Upper lobe of left lung (tissue), 6 donors: ENCODE measurements around the gene SLC4A4. TPM values are rescaled to one million over a fixed set of nuclear protein-coding genes. Genes with fewer than 3 reads are reported as not detected.

Experiments used
- ATAC-seq, 2 donors: fragments of 200-7000 bp; cut with Tn5 transposase; one replicate each; pipeline ENCODE4 v1.9.1; 2022; ENCODE audit warnings: mild to moderate bottlenecking in 2 of 2, moderate library complexity in 2 of 2; ENCODE audit not compliant: low FRiP score in 2 of 2
- DNase-seq, 2 donors: peaks; one replicate each; pipeline ENCODE4 v3.0.0-alpha.2; 2019 to 2020
- H3K27ac ChIP-seq, 4 donors: fragments of 200-600 bp; sonication (generic); one replicate each; pipeline ENCODE4 v1.5.1; 2016 to 2019
- H3K27me3 ChIP-seq, 4 donors: fragments of 200-600 bp; sonication (generic); one replicate each; pipeline ENCODE4 v1.5.1; 2017 to 2019
- H3K36me3 ChIP-seq, 4 donors: fragments of 200-600 bp; sonication (generic); one replicate each; pipeline ENCODE4 v1.5.1; 2016 to 2019
- H3K4me1 ChIP-seq, 4 donors: fragments of 200-600 bp; sonication (generic); one replicate each; pipeline ENCODE4 v1.5.1; 2018 to 2019
- H3K4me3 ChIP-seq, 4 donors: fragments of 200-600 bp; sonication (generic); one replicate each; pipeline ENCODE4 v1.5.1; 2017 to 2019; ENCODE audit warnings: mild to moderate bottlenecking in 2 of 4, moderate library complexity in 1 of 4
- H3K9me3 ChIP-seq, 4 donors: fragments of 200-600 bp; sonication (generic); one replicate each; pipeline ENCODE4 v1.5.1; 2018 to 2019
- EP300 ChIP-seq, 4 donors: sonication (generic); formaldehyde crosslinking; IDR thresholded peaks; one replicate each; pipeline ENCODE4 v1.5.1; 2017; ENCODE audit warnings: antibody characterized with exemption in 4 of 4, control low read depth in 2 of 4
- POLR2A ChIP-seq, 4 donors: fragments of 450-650 bp; IDR thresholded peaks; one replicate each; pipeline ENCODE4 v1.5.1; 2016 to 2017; ENCODE audit warnings: antibody characterized with exemption in 4 of 4, mild to moderate bottlenecking in 2 of 4
- POLR2AphosphoS5 ChIP-seq, 2 donors: sonication (generic); formaldehyde crosslinking; IDR thresholded peaks; one replicate each; pipeline ENCODE4 v1.5.1; 2017; ENCODE audit warnings: antibody characterized with exemption in 2 of 2
- WGBS, 2 donors: methylation state at CpG; one replicate each; pipeline ENCODE4 v1.1.5; 2017 to 2018; 5-methylcytosine and 5-hydroxymethylcytosine counted together
- total RNA-seq, 6 donors: library from RNA; depleted of rRNA in 4 of 6; stranded (reverse); fragments of >200 nt in 4 of 6; gene quantifications; one replicate each; pipeline versions ENCODE4 v1.1.0 to v1.2.1, GENCODE V29; 2016 to 2021
- TF ChIP-seq, protein P1 (sequence below), 6 experiments: fragments of 450-650 bp in 4 of 6; fragments of 200-600 bp in 2 of 6; sonication (generic) in 2 of 6; IDR thresholded peaks; one replicate each; pipeline ENCODE4 v1.5.1; 2016 to 2019; ENCODE audit warnings: antibody characterized with exemption in 6 of 6
- donor health status: DM: no; HTN: no; CAD: no; lungs with moderate emphysema.
- donor health status: DM: no; HTN: yes; CAD: no; lungs with severe emphysema.

The SLC4A4 gene
- total RNA-seq, 6 donors from 2014 or later: 9.2 to 31.4 (median 21.1) TPM

DNA sequence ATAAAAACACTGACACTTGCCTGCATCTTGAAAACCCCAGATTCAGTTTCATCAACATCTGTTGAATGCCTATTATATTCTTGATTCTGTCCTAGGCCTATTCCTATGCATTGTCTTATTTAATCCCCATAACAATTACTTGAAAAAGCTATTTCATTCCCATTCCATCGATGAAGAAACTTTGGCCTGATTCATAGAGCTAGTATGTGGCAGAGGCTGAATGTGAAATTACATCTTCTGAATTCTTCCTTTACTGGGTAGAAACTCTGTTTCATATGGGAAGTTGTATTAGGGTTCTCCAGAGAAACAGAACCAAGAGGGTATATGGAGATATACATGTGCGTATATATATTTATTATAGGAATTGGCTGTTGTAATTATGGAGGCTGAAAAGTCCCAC, 35.0 kb upstream of the SLC4A4 start:
- H3K36me3 ChIP-seq: no peaks in the 10 kb centered on the region
- no peaks in the 10 kb centered on the region for H3K27me3 ChIP-seq
- WGBS, 2 donors: 92 to 95% methylated on average over 2 of the region's 2 CpGs

DNA sequence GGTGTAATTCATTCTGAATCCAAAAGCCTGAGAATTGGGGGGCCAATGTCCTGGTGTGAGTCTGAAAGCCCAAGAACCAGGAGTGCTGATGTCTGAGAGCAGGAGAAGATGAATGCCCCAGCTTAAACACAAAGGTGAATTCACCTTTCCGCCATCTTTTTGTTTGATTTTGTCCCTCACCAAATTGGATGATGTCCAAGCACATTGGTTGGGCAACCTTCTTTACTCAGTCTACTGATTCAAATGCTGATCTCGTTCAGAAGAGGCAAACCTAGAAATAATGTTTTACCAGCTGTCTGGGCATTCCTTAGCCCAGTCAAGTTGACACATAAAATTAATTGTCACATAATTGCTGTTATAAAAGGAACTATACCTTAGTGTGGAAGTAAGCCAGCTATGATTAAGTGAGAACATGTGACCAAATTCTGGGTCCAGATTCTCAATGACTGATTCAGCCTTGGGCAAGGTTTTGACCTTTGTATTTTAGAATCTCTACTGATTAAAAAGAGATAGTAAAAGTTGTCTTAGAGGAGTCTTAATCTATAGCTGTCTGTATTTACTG, 34.5 kb upstream of the SLC4A4 start:
- peaks cover 0 to 7% (median 0%) of the 10 kb centered on the region in 4 donors for H3K4me1 ChIP-seq
- TF ChIP-seq, protein P1, sequence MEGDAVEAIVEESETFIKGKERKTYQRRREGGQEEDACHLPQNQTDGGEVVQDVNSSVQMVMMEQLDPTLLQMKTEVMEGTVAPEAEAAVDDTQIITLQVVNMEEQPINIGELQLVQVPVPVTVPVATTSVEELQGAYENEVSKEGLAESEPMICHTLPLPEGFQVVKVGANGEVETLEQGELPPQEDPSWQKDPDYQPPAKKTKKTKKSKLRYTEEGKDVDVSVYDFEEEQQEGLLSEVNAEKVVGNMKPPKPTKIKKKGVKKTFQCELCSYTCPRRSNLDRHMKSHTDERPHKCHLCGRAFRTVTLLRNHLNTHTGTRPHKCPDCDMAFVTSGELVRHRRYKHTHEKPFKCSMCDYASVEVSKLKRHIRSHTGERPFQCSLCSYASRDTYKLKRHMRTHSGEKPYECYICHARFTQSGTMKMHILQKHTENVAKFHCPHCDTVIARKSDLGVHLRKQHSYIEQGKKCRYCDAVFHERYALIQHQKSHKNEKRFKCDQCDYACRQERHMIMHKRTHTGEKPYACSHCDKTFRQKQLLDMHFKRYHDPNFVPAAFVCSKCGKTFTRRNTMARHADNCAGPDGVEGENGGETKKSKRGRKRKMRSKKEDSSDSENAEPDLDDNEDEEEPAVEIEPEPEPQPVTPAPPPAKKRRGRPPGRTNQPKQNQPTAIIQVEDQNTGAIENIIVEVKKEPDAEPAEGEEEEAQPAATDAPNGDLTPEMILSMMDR (IDR thresholded peaks at IDR 0.05): no peak
- TF ChIP-seq POLR2AphosphoS5 (IDR thresholded peaks at IDR 0.05) (no peak), EP300 (IDR thresholded peaks at IDR 0.05) (no peak), POLR2A (IDR thresholded peaks at IDR 0.05) (no peak)
- H3K36me3 ChIP-seq: no peaks in the 10 kb centered on the region
- no peak overlapping the region for H3K4me3 ChIP-seq
- DNase-seq (no peak), ATAC-seq (no peak)
- no peak overlapping the region for H3K27ac ChIP-seq
- no peaks in the 10 kb centered on the region for H3K9me3 ChIP-seq
- WGBS, 2 donors: 63 to 80% methylated on average over 2 of the region's 2 CpGs
- H3K27me3 ChIP-seq: no peaks in the 10 kb centered on the region

More for the DNA sequence above, 35.0 kb upstream of the SLC4A4 start:
- DNase-seq (no peak), ATAC-seq (no peak)
- no peak overlapping the region for H3K27ac ChIP-seq
- H3K9me3 ChIP-seq: no peaks in the 10 kb centered on the region
- TF ChIP-seq EP300 (IDR thresholded peaks at IDR 0.05) (no peak), POLR2AphosphoS5 (IDR thresholded peaks at IDR 0.05) (no peak), POLR2A (IDR thresholded peaks at IDR 0.05) (no peak)
- TF ChIP-seq, protein P1 (IDR thresholded peaks at IDR 0.05): no peak
- peaks cover 0 to 7% (median 0%) of the 10 kb centered on the region in 4 donors for H3K4me1 ChIP-seq
- no peak overlapping the region for H3K4me3 ChIP-seq

DNA sequence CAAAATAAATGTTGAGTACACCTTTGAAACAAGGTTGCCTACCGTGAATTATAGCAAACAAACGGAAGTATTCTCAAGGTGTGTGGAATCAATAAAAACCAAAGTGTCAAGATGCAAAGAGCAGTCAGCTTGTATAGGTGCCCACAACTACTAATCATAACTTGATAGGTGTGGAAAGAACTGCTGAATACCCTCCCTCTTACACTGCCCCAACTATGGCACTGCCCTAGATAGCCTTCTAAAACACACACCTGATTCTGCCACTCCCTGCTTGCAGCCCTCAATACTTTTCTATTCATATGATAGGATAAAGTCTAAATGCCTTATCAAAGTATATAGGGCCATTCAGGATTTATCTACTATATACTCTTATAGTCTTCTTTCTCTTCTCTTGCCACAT, 31.1 kb upstream of the SLC4A4 start:
- no peak for TF ChIP-seq POLR2AphosphoS5 (IDR thresholded peaks at IDR 0.05)
- TF ChIP-seq POLR2A (IDR thresholded peaks at IDR 0.05): no peak
- TF ChIP-seq EP300 (IDR thresholded peaks at IDR 0.05): no peak
- TF ChIP-seq, protein P1 (IDR thresholded peaks at IDR 0.05): no peak
- H3K9me3 ChIP-seq: no peaks in the 10 kb centered on the region
- no peaks in the 10 kb centered on the region for H3K27me3 ChIP-seq
- H3K27ac ChIP-seq: no peak overlapping the region
- no peaks in the 10 kb centered on the region for H3K36me3 ChIP-seq
- DNase-seq (no peak), ATAC-seq (no peak)
- peaks cover 0 to 7% (median 0%) of the 10 kb centered on the region in 4 donors for H3K4me1 ChIP-seq
- WGBS, 2 donors: 93 to 97% methylated on average over 2 of the region's 2 CpGs
- H3K4me3 ChIP-seq: no peak overlapping the region

DNA sequence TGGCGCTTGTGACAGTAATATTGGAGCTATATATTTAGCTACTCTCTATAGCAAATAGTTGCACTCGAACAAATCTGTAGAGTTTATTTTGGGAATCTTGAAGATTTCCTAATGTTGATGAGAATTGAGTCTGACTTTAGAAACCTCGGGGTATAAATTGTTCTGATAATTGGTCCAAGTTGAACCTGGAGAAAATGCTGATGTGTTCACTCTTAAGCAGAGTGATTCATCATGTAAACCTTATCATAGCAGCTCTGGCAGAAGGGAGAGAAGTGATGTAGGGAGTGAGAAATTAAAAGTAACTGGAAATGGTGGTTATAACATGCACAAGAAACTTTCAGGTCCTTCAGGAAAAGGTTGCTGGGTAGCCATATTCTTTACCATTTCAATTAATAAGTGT, 16.4 kb upstream of the SLC4A4 start:
- no peak for DNase-seq
- H3K27me3 ChIP-seq: no peaks in the 10 kb centered on the region
- TF ChIP-seq POLR2A (IDR thresholded peaks at IDR 0.05) (no peak), EP300 (IDR thresholded peaks at IDR 0.05) (no peak), POLR2AphosphoS5 (IDR thresholded peaks at IDR 0.05) (no peak)
- TF ChIP-seq, protein P1 (IDR thresholded peaks at IDR 0.05): no peak
- WGBS, 2 donors: 71 to 76% methylated on average over 3 of the region's 3 CpGs
- no peaks in the 10 kb centered on the region for H3K9me3 ChIP-seq
- H3K4me3 ChIP-seq: no peak overlapping the region
- ATAC-seq: no peak
- no peak overlapping the region for H3K27ac ChIP-seq
- H3K36me3 ChIP-seq: no peaks in the 10 kb centered on the region
- H3K4me1 ChIP-seq: no peaks in the 10 kb centered on the region

DNA sequence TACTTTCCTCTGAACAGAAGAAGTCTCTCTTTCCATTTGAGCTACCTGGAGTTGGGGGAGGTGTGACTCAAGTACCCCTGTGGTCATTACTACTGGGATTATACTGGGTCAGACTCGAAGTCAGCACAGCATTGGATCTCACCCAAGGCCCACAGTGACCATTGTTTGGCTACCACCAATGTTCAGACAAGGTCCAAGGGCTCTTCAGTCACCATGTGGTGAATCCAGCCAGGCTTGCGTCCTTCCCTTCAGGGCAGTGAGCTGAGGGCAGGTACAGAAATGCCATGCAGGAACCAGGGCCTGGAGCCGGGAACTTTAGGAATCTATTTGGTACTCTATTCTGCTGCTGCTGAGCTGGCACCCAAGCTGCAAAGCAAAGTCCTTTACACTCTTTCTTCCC, 5.5 kb upstream of the SLC4A4 start:
- Histone ChIP-seq H3K9me3 (no peaks in the 10 kb centered on the region), H3K27me3 (no peaks in the 10 kb centered on the region), H3K27ac (no peak overlapping the region), H3K36me3 (no peaks in the 10 kb centered on the region), H3K4me1 (no peaks in the 10 kb centered on the region), H3K4me3 (no peak overlapping the region)
- ATAC-seq (peak in 1 of 2 donors; percentile 43), DNase-seq (no peak)
- TF ChIP-seq POLR2A (IDR thresholded peaks at IDR 0.05) (no peak), POLR2AphosphoS5 (IDR thresholded peaks at IDR 0.05) (no peak), EP300 (IDR thresholded peaks at IDR 0.05) (no peak)
- TF ChIP-seq, protein P1 (IDR thresholded peaks at IDR 0.05): no peak
- 79 to 100% methylated on average over 1 to 3 of the region's 3 CpGs for WGBS, 2 donors
